NOMO-1 treated with DMSO at 0.1 percent for 48 hours (cell line): Measurements from ENCODE around the gene PCGF1.
A peak's percentile ranks its signal among the peaks of the same experiment; 100 is the strongest.

Experiments used
- DNase-seq: peaks from one replicate; lab custom pipeline; 2025; ENCODE audit not compliant: unreplicated experiment; lab: John Stamatoyannopoulos, UW

The PCGF1 gene

DNA sequence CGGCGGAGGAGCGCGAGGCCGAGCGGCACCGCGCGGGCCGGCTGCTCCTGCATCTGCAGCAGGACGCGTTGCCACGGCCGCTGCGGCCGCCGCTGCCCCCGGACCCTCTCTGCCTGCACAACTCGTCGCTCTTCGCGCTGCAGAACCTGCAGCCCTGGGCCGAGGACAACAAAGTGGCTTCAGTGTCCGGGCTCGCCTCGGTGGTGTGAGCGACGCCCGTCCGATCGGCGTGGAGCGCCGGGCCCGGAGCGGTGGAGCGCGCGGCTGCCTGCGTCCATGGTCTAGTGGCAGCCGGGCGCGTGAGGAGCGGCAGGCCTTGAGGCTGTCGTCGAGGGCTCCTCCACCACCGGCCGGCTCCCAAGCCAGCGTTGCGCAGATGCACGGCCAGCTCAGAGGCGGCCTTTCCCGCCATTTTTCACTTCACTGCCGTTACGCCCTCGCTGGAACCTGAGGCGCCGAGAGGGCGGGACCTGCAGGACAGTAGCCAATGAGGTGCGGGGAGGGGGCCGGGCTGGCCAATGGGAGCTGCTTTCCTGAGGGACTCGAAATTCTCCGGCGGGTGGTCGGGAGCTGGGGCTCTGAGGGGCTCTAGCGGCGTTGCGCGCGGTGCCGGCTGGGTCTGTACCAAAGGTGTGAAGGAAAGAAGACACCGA is 8.6 kb upstream of the PCGF1 start:
- DNase-seq: no peak

DNA sequence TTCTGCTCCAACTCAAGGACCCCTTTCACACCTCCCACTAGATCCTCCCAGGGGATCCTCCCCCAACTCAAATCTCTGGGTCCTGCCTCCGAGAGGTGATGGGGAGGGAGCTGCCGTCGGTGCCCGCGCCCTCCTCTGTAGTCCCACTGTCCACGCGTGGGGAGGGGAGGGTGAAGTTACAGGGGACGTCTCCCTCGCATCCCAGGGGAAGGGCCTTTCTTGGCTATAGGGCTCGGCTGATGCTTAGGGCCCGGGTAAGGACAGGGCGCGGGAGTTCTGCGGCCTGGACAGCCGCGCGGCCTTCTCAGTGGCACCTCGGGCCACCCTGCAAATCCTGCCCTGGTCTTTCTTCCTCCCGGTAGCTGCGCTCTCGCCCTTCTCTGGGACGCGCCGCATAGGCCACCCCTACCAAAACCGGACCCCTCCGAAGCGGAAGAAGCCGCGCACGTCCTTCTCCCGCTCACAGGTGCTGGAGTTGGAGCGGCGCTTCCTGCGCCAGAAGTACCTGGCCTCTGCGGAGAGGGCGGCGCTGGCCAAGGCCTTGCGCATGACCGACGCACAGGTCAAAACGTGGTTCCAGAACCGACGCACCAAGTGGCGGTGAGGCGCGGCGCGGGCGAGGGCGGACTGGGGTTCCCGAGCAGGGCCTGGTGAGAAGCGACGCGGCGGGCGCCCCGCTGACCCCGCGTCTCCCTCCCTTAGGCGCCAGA is 7.9 kb upstream of the PCGF1 start:
- DNase-seq: no peak

DNA sequence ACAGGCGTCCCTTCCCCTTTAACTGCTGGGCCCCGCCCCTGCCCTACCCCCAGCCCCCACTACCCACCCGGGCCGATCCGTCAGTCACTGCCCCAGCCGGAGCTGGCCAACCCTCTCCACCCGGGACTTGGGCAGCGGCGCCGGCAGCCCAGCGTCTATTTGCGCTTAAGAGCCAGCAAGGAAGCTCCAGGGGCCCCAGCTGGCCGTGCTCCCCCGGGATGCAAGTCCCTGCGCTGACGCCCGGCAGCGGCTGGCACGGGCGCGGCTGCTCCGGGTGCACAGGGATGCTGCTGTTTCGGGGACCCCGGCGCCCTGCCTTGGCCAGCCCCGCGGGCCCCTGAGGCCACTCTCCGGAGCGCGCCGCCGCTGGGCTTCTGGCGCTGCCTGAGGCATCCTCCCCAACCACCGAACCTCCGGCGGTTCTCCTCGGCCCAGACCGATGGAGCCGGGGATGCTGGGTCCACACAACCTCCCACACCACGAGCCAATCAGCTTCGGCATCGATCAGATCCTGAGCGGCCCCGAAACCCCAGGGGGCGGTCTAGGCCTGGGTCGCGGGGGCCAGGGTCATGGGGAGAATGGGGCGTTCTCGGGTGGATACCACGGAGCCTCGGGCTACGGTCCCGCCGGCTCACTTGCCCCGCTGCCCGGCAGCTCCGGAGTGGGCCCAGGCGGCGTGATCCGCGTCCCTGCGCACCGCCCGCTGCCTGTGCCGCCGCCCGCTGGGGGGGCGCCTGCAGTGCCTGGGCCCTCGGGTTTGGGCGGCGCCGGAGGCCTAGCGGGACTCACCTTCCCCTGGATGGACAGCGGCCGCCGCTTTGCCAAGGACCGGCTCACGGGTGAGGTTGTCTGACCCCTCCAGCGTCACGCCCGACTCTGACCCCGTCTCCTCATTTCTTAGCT is 7.1 kb upstream of the PCGF1 start, which contains the start of gene TLX2:
TSS of gene TLX2 (plus strand) at position 83 of the 903 bp plus-strand sequence. CDS start at position 440, 357 bp downstream.
- DNase-seq: no peak

DNA sequence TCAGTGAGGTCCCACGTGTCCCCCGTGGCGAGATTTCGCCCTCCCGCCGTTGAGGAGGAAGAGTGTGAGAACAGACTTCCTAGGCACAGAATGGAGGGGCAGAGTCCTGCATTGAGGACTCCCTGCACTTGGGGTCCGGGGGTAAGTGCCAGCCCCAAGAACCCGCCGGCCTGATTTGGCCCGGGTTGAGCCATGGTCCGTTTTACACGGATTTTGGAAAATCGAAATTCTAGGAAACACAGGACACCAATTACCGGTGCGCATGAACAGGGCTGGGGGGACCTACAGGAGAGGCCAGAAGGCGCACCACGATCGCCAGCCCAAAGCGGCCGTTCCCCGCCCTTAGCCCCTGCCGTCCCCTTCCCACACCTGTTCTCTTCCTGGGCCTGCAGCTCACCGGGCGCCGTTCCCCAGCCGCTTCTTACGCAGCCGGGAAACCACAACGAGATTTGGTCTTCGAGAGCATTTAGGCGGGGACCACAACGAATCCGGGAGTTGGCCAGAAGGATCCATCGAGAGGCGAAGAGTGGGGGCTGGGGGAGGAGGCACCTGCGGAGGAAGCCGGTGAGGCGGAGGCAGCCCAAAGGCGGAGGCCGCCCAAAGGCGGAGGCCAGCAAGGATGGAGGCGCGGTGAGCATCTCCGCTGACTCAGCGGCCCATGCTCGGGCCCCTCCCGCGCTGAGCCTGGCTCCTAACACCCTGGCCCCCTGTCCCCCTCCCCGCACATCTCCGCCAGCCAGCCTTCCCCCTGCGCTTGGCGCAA is 6.3 kb upstream of the PCGF1 start:
- DNase-seq: no peak

DNA sequence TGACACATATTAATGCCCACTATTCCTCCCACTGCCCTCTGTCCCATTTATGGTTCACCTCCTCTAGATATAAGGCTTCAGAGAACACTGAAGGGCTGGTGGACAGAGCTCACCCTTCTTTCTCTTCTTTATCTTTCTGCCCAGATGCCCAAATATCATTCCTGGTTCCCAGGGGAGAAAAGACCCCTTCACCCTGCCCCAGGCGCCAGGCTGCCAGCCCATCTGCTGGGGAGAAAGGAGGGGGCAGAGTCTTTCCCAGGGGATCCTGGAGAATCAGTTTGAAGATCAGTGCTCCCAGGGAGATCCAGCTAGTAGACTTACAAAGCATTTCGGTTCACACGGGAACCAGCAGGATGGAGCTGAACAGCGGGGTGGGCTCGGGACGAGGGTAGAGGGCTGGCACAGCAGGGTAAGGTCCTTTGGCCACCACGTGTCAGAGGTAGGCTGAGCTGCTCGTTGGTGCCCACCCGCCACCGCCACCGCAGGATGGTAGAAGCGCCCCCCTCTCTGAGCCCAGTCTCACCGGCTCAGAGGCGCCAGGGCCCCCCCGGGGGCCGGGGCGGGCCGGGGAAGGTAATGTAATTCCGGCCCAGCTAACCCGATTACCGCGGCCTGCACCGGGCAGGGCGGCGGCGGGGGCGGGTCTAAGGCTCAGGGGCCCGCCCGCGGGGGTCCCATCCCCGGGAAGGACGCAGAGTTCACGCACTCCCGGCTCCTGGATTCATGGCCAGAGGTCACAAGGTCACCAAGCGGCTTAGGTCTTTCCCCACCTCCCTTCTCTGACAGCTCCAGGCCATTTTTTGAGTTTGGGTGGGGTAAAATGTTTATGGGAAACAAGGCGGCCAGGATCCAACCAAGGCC is 5.5 kb upstream of the PCGF1 start:
- DNase-seq: no peak

DNA sequence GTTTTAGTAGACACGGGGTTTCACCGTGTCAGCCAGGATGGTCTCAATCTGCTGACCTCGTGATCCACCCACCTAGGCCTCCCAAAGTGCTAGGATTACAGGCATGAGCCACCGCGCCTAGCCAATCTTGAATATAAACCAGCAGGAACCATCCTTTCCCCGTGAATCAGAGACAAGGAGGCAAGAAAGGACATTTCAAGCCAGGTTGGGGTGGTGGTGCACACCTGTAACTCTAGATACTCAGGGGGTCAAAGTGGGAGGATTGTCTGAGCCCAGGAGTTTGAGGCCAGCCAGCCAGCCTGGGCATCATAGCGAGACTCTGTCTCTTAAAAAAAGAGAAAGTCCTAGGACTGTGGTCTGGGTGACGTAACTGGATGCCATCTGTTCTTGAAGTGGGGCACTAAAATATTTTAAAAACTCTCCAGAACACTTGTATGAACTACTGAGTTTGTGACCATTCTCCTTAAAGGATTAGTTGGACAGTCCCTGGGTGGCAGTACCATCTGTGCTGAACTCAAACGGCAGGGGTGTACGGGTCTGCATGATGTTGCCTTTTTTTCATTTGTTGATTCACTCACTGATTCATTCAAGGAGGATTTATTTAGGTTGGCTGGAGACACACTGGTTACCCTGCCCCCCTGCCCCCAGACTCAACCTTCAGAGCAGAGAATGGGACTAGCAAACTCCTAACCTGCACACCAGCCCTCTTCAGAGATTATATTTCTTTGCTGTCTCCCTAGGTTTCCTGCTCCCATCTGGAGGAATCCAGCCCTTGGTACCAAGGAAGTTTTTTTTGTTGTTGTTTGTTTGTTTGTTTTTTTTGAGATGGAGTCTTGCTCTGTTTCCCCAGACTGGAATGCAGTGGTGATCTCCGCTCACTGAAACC is 3.9 kb upstream of the PCGF1 start:
- DNase-seq: no peak

DNA sequence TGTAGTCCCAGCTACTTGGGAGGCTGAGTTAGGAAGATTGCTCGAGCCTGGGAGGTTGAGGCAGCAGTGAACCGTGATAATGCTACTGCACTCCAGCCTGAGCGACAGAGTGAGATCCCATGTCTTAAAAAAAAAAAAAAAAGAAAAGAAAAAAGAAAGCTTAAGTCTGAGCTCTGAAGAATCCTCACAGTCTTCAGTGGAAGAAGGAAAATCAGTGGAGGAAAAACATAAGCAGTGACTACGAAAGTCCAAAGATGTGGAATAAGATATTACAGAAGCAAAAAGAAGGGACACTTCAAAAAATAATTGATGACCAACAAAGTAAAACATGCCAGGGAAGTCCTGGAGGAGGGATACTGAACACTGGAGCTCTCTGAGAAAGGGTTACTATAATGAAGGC is 2.8 kb upstream of the PCGF1 start:
- no peak for DNase-seq

DNA sequence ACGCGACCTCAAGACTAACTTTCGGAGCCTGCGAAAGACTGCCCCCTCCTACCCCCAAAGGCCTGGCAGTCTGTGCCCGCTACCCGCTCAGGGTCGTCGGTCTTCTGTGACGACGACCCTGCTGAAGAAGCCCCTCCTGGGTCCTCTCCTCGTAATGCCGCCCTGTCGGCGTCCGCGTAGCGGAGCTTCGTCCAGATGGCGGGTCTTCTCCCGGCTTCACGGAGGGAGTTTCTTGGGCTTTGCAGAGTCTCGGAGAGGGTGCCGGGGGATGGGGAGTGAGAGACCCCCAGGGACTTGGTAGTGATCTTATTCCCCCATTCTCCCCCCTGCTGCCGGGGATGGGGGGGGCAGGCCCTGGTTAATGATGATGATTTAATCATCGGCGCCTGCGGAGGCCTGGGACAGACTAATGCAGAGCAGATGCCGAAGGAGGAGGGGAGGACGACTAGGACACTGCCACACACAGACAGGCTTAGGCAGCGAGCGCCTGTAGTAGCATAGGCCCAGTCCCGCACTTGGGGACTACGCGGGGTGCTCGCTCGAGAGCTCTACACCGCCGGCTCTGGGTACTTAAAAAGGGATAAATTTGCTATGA is 528 bp upstream of the PCGF1 start:
- no peak for DNase-seq

DNA sequence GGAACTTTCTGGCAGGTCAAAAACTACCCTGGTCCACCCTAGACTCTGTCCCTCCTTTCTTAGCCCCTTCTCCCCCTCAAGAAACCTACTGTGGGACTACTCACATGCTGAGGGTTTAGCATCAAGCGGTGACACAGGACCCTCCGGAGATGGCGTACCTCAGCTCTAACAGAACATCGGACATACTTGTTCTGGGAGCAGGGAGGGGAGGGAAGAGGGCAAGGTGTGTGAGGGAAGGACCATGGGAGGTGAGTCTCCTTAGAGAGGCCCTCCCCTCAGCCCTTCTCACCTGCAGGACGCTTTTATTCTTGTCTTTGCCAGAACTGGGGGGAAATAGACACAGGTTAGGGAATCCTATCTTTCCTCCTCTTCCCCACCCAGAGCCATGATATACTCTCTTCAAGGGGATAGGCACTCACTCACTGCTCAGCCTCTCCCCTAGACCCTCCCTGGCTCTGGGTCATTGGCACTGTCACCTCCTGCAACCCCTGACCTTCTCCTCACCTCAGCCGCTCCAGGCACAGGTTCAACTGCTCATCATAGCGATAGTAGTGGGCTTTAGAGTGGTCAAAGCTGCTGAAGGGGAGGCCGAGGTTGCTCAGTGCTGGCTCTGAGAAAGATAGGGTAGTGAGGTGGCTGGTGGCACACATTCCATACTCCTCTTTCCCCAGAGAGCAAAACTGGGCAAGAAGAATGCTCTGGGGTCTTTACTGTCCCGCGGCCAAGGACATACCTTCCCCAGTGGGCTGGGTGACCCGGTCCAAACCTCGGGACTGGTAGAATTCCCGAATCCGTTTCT is 1.8 kb downstream of the PCGF1 start:
- DNase-seq: no peak

DNA sequence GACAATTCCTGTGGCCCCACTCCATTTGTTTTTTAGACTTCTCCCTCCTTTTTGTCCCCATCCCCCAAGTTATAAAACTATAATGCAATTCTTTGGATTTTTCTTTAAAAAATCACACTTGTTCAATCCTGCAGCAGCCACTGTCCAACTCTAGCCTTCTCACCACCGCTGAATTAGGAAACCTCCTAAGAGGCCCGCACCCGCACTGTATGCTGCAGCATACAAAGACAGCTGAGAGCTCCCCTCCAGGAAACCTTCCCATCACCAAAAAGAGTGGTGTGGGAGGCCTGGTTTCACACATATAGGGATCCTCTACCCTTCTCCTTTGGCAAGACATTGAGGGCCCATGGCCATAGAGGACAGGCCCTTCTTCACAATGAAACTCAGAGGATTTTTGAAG is 2.9 kb downstream of the PCGF1 start:
- no peak for DNase-seq

DNA sequence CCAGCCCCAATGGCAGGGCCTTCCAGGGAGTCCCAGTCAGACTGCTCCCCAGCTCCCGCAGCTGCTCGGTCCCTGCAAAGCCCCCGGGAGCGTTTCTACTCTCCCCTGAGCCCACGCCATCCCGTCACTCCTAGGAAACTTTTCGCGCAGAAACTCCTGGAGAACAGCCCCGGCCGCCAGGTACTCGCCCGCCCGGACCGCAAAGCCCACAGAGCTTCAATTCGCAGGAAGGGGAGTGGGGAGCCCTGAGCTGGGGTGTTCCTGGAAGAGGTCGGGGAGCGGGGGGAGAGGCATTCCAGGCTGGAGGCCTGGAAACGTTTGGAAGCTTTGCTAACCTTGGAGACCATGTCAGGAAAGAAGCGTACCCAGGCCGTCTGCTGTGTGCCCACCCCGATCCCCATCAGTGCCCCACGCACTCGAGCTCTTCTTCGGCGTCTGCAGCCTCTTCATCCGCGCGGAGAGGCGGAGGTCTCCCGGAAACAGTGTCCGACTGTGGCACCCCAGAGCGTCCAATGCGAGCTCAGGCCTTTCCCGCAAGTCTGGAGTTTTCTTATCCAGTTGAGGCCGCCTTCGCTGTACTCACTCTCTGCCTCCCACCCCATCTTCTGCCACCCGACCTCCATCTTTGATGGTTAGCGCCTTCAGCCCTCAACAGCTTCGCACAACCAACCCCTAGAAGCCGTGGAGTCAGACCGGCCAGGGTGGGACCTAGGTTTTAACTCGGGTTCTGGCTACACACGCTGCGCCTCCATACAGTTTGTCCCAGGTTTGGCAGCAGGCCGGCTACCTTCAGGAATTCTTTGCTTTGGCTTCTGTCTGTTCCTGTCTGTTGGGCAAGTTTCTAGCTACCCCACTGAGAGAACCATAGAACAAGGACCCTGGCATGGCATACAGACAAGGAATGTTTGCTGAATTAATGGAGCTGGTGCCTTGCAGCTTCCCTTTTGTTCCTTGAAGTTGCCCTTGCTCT is 3.7 kb downstream of the PCGF1 start:
- DNase-seq: no peak

DNA sequence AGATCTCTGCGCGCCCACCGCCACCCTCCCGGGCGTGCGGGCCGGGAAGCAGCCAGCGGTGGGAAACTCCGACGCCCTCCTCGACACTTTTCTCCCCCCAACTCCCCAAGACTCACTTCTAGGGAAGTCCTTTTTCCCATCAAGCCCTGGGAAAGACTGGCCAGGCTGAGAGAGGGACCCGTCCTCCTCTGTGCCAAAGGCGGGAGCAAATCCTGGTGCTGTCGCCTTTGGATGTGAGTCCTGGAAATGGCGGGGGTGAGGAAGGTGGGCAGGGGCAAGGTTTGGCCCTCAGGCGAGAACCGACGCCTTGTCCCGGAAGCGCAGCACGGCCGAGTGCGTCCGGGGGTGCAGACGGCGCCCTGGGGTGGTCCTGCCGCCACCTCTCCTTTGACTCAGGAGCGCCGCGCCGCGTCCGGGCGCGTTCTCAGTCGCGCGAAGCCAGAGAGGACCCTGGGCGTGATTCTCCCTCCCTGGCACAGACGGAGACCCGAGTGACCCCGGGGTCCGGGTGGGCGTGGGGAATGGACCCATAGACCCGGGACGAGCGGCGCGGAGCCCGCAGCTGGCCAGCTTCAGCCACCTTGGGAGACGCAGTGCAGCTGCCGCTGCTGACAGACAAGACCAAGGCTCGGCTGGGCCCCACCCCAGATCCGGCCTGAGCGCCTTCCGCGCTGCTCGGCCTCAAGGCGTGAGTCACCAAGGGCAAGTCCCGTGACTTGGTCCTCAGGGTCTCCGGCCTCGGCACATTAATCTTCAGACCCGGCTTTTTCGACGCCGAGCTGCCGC is 4.6 kb downstream of the PCGF1 start:
- peak; percentile 70 for DNase-seq

DNA sequence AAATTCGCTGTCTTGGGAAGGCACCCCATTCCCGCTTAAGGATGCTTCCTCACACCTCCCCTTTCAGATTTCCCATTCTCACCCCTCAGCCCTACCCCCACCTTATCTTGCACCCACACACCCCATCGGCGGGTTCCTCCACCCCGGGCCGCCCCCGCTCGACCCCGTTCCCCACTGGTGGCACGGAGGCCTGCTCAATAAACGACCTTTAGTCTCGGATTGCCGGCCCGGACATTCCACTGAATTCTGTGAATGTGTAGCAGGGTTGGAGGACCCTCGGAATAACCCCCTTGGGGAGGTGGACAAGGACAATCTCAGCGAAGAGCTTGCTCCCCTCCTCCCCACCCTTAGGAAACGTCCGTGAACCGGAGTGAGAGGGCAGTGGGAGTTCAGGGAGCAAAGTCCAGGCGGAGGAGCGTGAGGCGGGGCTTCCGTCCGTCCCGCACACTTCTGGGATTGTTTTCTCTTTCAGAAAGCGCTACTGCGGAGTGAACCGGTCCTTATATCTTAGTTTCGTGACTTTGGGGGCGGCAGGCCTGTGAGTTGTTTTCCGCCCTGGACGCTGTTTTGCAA is 5.3 kb downstream of the PCGF1 start:
- peak; percentile 10 for DNase-seq

DNA sequence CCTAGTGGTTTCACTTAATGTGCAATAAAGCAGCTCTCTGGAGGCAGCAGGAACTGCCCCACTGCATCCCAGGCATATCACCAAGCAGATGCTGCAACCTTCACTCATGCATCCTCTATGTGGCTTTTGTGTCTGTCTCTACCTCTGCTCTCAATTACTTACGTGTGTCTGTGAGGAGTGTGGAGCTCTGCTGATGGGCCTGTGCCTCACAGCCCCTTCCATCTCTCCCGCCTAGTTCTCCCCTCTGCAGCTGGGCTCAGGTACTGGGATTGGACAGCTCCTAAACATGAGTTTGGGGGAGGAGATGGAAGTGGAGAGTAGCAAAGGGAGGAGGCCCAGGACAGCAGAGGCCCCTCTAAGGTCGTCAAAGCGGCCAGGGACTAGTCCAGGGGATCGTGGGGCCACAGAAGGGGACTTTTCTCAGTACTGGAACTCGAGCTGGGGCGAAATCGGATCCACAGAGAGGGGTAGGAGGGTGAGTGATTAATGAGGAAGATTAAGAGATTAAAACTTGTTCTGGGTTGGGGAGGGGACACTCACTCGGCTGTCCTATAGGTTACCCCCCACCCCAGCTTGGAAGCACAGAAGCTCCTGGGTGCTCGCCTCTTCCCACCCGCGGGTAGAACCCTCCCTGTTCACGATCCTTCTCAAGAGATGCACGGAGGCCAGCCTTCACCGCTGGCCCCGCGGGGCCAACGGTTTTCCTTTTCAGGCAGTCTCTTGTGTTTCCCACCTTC is 6.0 kb downstream of the PCGF1 start:
- DNase-seq: no peak

DNA sequence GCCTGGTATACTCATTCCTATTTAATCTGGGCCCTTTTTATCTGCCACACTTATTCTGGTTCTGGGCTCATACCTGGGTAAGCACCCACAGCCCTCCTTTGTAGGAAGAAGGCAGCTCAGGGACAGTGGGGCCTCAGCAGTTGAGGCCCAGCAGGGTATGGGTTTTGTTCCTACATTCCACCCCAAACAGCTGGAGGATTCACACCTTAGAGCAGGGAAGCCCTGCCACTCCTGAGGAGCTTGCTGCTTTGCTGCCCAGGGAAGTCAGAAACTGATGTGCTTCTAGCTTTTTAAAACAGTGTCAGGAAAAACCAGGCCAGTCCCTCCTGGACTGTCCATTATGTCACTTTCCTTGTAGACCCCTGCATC is 6.9 kb downstream of the PCGF1 start:
- DNase-seq: no peak
